SK-N-MC (cell line): ENCODE results near the gene EXOC1L.

Source experiments
- EZH2 ChIP-seq: fragments of 200-600 bp; sonication (generic); IDR thresholded peaks from one replicate; pipeline ENCODE4 v1.6.1; 2017; ENCODE audit warnings: antibody characterized with exemption
- FOXP2 ChIP-seq: optimal IDR thresholded peaks from 2 replicates; pipeline ENCODE3; 2011; ENCODE audit warnings: mild to moderate bottlenecking, moderate library complexity; ENCODE audit not compliant: insufficient read depth; ENCODE audit errors: extremely low read length, control extremely low read depth
- POLR2AphosphoS5 ChIP-seq: IDR thresholded peaks from 2 replicates; pipeline ENCODE4 v1.6.1; 2012; ENCODE audit warnings: mild to moderate bottlenecking, low read depth, low read length, borderline replicate concordance

DNA sequence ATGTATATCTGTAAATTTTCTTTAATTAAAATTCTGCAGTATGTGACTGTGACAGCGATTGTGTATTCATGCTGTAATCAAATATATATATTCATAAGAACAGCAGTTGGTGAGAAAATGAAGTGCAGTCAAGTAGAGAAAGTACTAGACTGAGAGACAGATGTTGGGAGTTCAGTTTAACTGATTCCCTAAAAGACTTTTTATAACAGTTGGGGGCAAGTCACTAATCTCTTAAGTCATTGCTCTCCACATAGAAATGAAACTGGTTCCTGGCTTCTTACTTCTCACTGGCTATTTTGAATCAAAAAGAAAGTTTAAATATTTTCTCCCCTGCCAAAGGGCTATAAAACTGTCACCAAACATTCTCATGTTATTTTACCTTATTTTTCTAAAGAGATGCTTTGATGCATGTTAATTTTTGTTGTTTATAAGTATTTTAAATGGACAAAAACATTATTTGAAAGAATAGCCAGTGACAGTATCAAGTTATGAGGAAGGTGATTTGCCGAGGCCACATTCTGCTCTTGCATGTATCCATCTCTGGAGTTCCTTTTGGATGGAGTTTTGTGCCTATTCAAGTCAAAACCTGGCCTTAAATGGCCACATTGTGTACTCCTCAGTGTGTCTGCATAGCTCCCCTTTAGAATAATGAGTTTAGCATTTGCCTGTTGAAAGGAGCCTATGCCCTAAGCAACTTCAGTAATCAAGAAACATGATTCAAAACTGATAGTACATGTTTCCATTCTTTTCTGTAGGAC is 64.7 kb downstream of the EXOC1L start:
- TF ChIP-seq EZH2 (no peak), POLR2AphosphoS5 (no peak), FOXP2 (no peak)
